ENCODE data around the gene POLR3E. TPM values are rescaled to one million over a fixed set of nuclear protein-coding genes. Genes with fewer than 3 reads are reported as not detected.

Gene POLR3E
- total RNA-seq (ENCODE audit: low replicate concordance): 55.1 and 91.3 TPM in 2 replicates

- no peaks in the 10 kb centered on the region for H3K27me3 ChIP-seq
- H3F3A ChIP-seq (ENCODE audit: low read depth): peaks cover 17% of the 10 kb centered on the region
- H2AFZ ChIP-seq (replicated peaks): peak within 1 kb of the TSS; percentile 87
- TF ChIP-seq CTCF (IDR thresholded peaks at IDR 0.05) (peak; percentile 91), EZH2phosphoT487 (IDR thresholded peaks at IDR 0.05) (no peak)
- H3K9ac ChIP-seq: peak within 1 kb of the TSS; percentile 78
- H3K4me2 ChIP-seq: peak within 1 kb of the TSS; percentile 83
- peak within 1 kb of the TSS; percentile 88 for H3K27ac ChIP-seq
- peak; percentile 98 for DNase-seq (ENCODE audit: low spot score)
- Mint-ChIP-seq H3K4me3 (peak within 1 kb of the TSS; percentile 97), H3K9me3 (peaks cover 11% of the 10 kb centered on the region), H3K27ac (peak within 1 kb of the TSS; percentile 95), H3K4me1 (peaks cover 28% of the 10 kb centered on the region), H3K36me3 (peaks cover 10% of the 10 kb centered on the region), H3K27me3 (ENCODE audit: insufficient read depth, low read depth) (peaks cover 24% of the 10 kb centered on the region)
- H3K79me2 ChIP-seq (ENCODE audit: low read depth): peaks cover 47% of the 10 kb centered on the region
- H3K4me3 ChIP-seq: peak within 1 kb of the TSS; percentile 75
- H4K20me1 ChIP-seq (ENCODE audit: low read depth): peaks cover 44% of the 10 kb centered on the region
- no peaks in the 10 kb centered on the region for H3K9me3 ChIP-seq (ENCODE audit: low read depth)
- H3K36me3 ChIP-seq: no peaks in the 10 kb centered on the region
- peaks cover 5% of the 10 kb centered on the region for H3K4me1 ChIP-seq
These were observed at the start of gene POLR3E for GRCh38 chr16:22297114-22297870. Gene POLR3E, plus strand, starts transcription at chr16:22297409. Its CDS starts 5,560 bp downstream, at chr16:22302969.

- no peak for TF ChIP-seq EZH2 (IDR thresholded peaks at IDR 0.05)
- TF ChIP-seq CTCF (IDR thresholded peaks at IDR 0.05): no peak
- Histone ChIP-seq H3K9me3 (ENCODE audit: low read depth) (no peaks in the 10 kb centered on the region), H4K20me1 (ENCODE audit: low read depth) (no peaks in the 10 kb centered on the region), H3K9ac (no peak overlapping the region), H3K27me3 (no peaks in the 10 kb centered on the region), H3K79me2 (ENCODE audit: low read depth) (no peaks in the 10 kb centered on the region), H3K4me1 (no peaks in the 10 kb centered on the region), H3K36me3 (no peaks in the 10 kb centered on the region), H3F3A (ENCODE audit: low read depth) (no peaks in the 10 kb centered on the region), H3K27ac (no peak overlapping the region), H3K4me3 (no peak overlapping the region), H2AFZ (replicated peaks) (no peak overlapping the region), H3K4me2 (no peak overlapping the region)
- Mint-ChIP-seq H3K36me3 (peaks cover 9% of the 10 kb centered on the region), H3K4me1 (no peaks in the 10 kb centered on the region), H3K27me3 (ENCODE audit: insufficient read depth, low read depth) (peaks cover 3% of the 10 kb centered on the region), H3K4me3 (no peak overlapping the region), H3K27ac (no peak overlapping the region), H3K9me3 (peaks cover 3% of the 10 kb centered on the region)
- no peak for DNase-seq (ENCODE audit: low spot score)
These were observed 46.7 kb upstream of the POLR3E start for GRCh38 chr16:22250522-22250921.

- TF ChIP-seq EZH2phosphoT487 (IDR thresholded peaks at IDR 0.05) (no peak), CTCF (IDR thresholded peaks at IDR 0.05) (no peak), EZH2 (IDR thresholded peaks at IDR 0.05) (no peak)
- Mint-ChIP-seq H3K4me3 (no peak overlapping the region), H3K36me3 (peaks cover 13% of the 10 kb centered on the region), H3K27me3 (ENCODE audit: insufficient read depth, low read depth) (peaks cover 3% of the 10 kb centered on the region), H3K9me3 (peaks cover 3% of the 10 kb centered on the region), H3K27ac (no peak overlapping the region), H3K4me1 (no peaks in the 10 kb centered on the region)
- no peaks in the 10 kb centered on the region for H3K27me3 ChIP-seq
- no peaks in the 10 kb centered on the region for H3K79me2 ChIP-seq (ENCODE audit: low read depth)
- H2AFZ ChIP-seq (replicated peaks): no peak overlapping the region
- H3K4me2 ChIP-seq: no peak overlapping the region
- no peaks in the 10 kb centered on the region for H3F3A ChIP-seq (ENCODE audit: low read depth)
- no peak overlapping the region for H3K9ac ChIP-seq
- no peak overlapping the region for H3K4me3 ChIP-seq
- H3K9me3 ChIP-seq (ENCODE audit: low read depth): no peaks in the 10 kb centered on the region
- H3K36me3 ChIP-seq: no peaks in the 10 kb centered on the region
- H3K27ac ChIP-seq: no peak overlapping the region
- no peak for DNase-seq (ENCODE audit: low spot score)
- no peaks in the 10 kb centered on the region for H4K20me1 ChIP-seq (ENCODE audit: low read depth)
- no peaks in the 10 kb centered on the region for H3K4me1 ChIP-seq
These were observed 44.9 kb upstream of the POLR3E start for GRCh38 chr16:22252317-22252716.

Data from neural progenitor cell (in vitro differentiated cells).